Measurements from ENCODE around the gene PROZ. TPM values are rescaled to one million over a fixed set of nuclear protein-coding genes. Genes with fewer than 3 reads are reported as not detected.
A peak's percentile ranks its signal among the peaks of the same experiment; 100 is the strongest.

Gene PROZ
- total RNA-seq, 1 donor from 2014 or later, result not detected

GRCh38 chr13:113170511-113170910, 12.1 kb downstream of the PROZ start:
- no peak for DNase-seq (ENCODE audit: low spot score in 2 of 2)
- FAIRE-seq, result no peak

- FAIRE-seq (no peak), DNase-seq (ENCODE audit: low spot score in 2 of 2) (no peak)
Observed at GRCh38 chr13:113171250-113172125, 13.0 kb downstream of the PROZ start.

- FAIRE-seq (no peak), DNase-seq (ENCODE audit: low spot score in 2 of 2) (no peak)
Observed at GRCh38 chr13:113172419-113172926, 14.0 kb downstream of the PROZ start.

GRCh38 chr13:113176280-113176679, 17.8 kb downstream of the PROZ start:
- no peak for DNase-seq (ENCODE audit: low spot score in 2 of 2)
- no peak for FAIRE-seq

DNA sequence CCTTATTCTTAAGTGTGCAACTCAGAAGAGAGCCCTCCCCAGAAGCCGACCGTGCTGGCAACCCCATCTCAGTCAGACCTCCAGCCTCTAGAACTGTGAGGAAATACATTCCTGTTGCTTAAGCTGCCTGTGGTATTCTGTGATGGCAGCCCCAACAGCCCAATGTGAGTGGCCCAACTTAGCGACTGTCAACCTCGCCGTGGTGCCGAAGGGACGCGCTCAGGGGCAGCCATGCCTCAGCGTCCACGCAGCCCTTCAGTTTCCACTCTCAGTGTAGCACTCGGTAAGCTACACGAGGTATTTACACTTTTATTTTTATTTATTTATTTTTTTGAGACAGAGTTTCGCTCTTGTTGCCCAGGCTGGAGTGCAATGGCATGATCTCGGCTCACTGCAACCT, 18.4 kb downstream of the PROZ start:
- FAIRE-seq (no peak), DNase-seq (ENCODE audit: low spot score in 2 of 2) (no peak)

GRCh38 chr13:113178070-113178895, 19.8 kb downstream of the PROZ start:
- FAIRE-seq, result no peak
- DNase-seq (ENCODE audit: low spot score in 2 of 2), result no peak

DNA sequence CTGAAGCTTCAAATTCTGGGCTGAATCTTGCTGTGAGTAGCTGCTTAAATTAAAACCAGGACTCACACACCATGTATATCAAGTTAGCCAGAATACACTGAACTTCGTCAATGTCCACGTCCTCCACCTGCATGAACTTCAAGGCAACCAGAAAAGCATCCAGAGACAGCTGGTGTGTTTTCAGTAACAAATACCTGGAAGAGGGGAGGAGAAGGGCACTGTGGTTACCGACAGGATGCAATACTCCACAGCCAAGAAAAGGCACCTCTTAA, 20.4 kb downstream of the PROZ start:
- FAIRE-seq, result no peak
- DNase-seq (ENCODE audit: low spot score in 2 of 2), result no peak

- FAIRE-seq (no peak), DNase-seq (ENCODE audit: low spot score in 2 of 2) (peak in 1 of 2 donors; percentile 56)
Observed at GRCh38 chr13:113179374-113180230, 21.2 kb downstream of the PROZ start.

DNA sequence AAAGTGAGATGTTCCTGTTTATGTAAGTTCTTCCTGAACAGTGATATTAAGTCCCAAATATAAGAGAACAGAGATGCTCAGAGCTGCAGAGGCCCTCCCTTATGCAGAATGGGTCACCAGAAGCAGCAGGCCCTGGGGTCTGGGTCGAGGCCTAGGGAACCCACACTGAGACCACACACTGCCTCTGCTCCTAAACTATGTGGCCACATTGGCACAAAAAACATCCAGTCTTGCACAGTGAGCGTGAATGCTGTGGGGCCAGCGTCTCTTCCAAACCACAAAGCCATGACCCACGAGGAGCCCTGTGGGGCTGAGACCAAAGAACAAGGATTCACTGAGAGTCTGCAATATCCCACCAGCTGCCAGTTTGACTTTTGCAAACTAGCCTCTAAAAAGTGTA, 23.6 kb downstream of the PROZ start:
- DNase-seq (ENCODE audit: low spot score in 2 of 2) (no peak), FAIRE-seq (no peak)

GRCh38 chr13:113183450-113184129, 25.1 kb downstream of the PROZ start:
- FAIRE-seq, result no peak
- no peak for DNase-seq (ENCODE audit: low spot score in 2 of 2)

- DNase-seq (ENCODE audit: low spot score in 2 of 2) (no peak), FAIRE-seq (no peak)
Observed at GRCh38 chr13:113184568-113185440, 26.4 kb downstream of the PROZ start.

DNA sequence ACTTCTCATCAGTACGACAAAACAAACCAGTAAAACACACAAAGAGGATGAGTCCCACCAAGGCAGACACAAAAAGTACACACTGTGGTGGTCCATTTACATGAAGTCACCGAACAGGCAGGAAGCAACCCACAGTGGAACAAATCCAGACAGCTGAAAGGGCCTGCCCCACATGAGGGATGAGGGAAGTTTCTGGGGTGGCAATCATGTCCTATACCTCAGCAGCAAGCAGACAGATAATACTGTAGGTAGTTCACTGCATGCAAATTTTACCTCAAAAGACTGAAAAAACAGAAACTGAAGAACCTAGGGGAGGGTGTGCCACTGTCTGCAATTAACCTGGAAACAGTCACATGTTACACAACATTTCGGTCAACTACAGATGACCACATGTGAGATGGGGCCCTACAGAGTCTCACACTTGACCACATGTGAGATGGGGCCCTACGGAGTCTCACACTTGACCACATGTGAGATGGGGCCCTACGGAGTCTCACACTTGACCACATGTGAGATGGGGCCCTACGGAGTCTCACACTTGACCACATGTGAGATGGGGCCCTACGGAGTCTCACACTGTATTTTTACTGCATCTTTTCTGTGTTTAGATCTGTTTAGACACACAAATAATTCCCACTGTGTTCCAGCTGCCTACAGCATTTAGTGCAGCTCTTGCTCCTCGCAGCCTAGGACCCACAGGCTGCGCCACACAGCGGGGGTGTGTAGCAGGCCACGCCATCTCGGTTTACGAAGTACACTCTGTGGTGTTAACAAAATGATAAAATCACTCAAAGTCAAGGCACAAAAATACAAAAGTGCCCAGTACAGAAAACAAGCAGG, 27.8 kb downstream of the PROZ start:
- FAIRE-seq, result no peak
- DNase-seq (ENCODE audit: low spot score in 2 of 2), result no peak

DNA sequence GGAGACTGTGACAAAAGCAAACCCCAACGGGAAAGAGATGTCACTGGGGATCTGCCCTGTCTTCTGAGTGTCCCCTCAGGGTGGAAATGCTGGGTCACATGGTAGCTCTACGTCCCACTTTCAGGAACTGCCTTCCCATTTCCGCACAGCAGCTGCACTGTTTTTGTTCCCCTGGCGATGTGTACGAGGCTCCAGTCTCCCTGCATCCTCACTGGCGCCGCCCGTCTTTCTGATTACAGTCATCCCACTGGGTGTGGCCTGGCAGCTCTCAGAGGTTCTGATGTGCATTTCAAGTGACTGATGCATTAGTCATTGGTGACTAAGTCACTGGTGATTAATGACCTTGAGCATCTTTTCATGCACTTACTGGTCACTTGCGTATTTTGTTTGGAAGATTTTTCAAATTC, 28.8 kb downstream of the PROZ start:
- DNase-seq (ENCODE audit: low spot score in 2 of 2), result no peak
- no peak for FAIRE-seq

DNA sequence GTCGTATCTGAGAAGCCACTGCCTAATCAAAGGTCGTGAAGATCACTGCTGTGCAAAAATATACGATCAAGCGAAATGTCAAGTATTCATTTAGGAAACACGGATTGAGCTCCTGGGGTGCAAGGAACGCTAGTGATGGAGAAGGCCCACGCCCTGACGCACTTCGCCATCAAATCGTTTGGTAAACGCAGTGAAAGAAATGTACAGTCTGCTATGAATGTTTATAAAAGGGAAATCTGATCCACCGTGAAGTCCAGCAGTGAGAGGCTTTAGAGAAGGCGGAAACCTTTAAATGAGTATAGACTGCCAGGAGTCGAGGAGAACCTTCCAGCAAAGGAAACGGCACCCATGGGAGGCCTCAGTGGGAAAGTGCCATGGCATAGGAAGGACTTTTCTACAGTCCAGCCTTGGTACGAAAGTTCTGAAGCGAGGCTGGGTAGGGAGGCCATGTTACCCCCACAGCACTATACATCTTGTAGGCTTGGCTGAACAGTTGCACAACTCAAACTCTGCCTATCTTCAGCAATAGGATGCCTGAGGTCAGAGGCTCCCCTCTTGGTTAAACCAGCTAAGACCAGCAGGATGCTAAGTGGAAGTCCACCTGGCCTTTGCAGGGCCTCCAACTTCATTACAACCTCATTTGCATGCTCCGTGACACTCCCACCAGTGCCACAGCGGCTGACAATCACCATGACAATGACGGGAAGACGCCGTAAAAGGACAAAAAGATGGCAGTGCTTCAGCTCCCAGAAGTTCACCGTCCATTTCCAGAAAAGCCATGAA, 29.6 kb downstream of the PROZ start:
- FAIRE-seq, result no peak
- no peak for DNase-seq (ENCODE audit: low spot score in 2 of 2)

GRCh38 chr13:113190181-113190580, 31.7 kb downstream of the PROZ start:
- no peak for FAIRE-seq
- DNase-seq (ENCODE audit: low spot score in 2 of 2), result no peak

GRCh38 chr13:113192279-113192678, 33.8 kb downstream of the PROZ start:
- FAIRE-seq (no peak), DNase-seq (ENCODE audit: low spot score in 2 of 2) (no peak)

DNA sequence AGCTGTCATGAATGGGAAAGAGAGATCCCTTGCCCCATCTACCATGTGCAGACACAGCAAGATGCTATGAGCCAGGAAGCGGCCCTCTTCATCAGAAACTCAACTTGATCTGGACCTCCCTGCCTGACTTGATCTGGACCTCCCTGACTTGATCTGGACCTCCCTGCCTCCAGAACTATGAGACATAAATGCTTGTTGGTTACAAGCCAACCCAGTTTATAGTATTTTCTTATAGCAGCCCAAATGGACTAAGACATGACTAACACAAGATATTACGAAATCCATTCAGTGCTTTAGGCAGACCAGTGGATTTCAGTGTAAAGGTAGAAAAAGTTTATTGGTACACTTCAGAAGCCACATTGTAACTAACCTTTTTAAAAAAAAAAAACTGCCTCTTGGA, 34.5 kb downstream of the PROZ start:
- FAIRE-seq, result no peak
- no peak for DNase-seq (ENCODE audit: low spot score in 2 of 2)
